ENCODE measurements around the gene BCAS1. TPM values are rescaled to one million over a fixed set of nuclear protein-coding genes. Genes with fewer than 3 reads are reported as not detected.

BCAS1 gene
- polyA plus RNA-seq, 1 of the 3 experiments (the other 2 are of a cell fraction) = not detected

GRCh38 chr20:54028276-54029011 is 42.0 kb downstream of the BCAS1 start (continued):
- TF ChIP-seq RXRA (IDR thresholded peaks at IDR 0.05; ENCODE audit: borderline replicate concordance, low read depth) (no peak), SIN3A (IDR thresholded peaks at IDR 0.05; ENCODE audit: borderline replicate concordance, low read depth, low read length) (no peak), CTCF (IDR thresholded peaks at IDR 0.05) (no peak)

GRCh38 chr20:54027704-54028103 is 42.7 kb downstream of the BCAS1 start:
- TF ChIP-seq FOXM1 (IDR thresholded peaks at IDR 0.05; ENCODE audit: low read depth) (no peak), USF1 (IDR thresholded peaks at IDR 0.05; ENCODE audit: borderline replicate concordance, low read depth) (no peak), FOSL2 (IDR thresholded peaks at IDR 0.05; ENCODE audit: borderline replicate concordance, low read depth) (no peak), MAX (IDR thresholded peaks at IDR 0.05; ENCODE audit: low read depth) (no peak), ZBTB33 (IDR thresholded peaks at IDR 0.05; ENCODE audit: borderline replicate concordance, low read depth) (no peak)
- Histone ChIP-seq H3K27ac (ENCODE audit: low read depth in 2 of 2, low read length in 1 of 2) (no peak overlapping the region), H3K4me3 (ENCODE audit: low read depth in 2 of 2, low read length in 1 of 2) (no peak overlapping the region), H3F3A (replicated peaks; ENCODE audit: insufficient read depth) (no peaks in the 10 kb centered on the region), H3K9me2 (no peaks in the 10 kb centered on the region), H3K9ac (no peak overlapping the region), H3K4me1 (ENCODE audit: control insufficient read depth in 1 of 2, insufficient read depth in 2 of 2, low read depth in 1 of 2, low read length in 1 of 2) (peaks cover 0 to 15% of the 10 kb centered on the region in 2 experiments; a peak in 2 of 4 replicates), H3K27me3 (ENCODE audit: insufficient read depth) (no peaks in the 10 kb centered on the region), H3K9me3 (no peaks in the 10 kb centered on the region), H4K20me1 (ENCODE audit: insufficient read depth) (no peaks in the 10 kb centered on the region), H3K4me2 (no peak overlapping the region), H2AFZ (ENCODE audit: low read depth) (no peak overlapping the region), H3K79me2 (ENCODE audit: insufficient read depth) (no peaks in the 10 kb centered on the region), H3K36me3 (replicated peaks in 1 of 2; ENCODE audit: control insufficient read depth in 1 of 2, insufficient read depth in 2 of 2, low read length in 1 of 2) (no peaks in the 10 kb centered on the region)
- POLR2A ChIA-PET = no interaction called here
- no peak for DNase-seq
- WGBS (ENCODE audit: low lambda C conversion rate) = 66% methylated on average over 4 of the region's 4 CpGs
- CTCF ChIA-PET = interaction anchor here (1.0 to 1.7 kb wide), 2 partner anchors 21 to 35 kb away, joined by 3 to 7 read pairs; no protein-coding TSS in a partner anchor

All from SK-N-SH (cell line).